Gastrocnemius medialis (tissue), 4 donors: ENCODE results near the gene MLST8.

ENCODE experiments used
- POLR2A ChIP-seq, 2 donors: fragments of 450-650 bp; IDR thresholded peaks; one replicate each; pipeline ENCODE4 v1.6.1; 2017; ENCODE audit warnings: antibody characterized with exemption in 2 of 2, mild to moderate bottlenecking in 2 of 2, moderate library complexity in 2 of 2
- TF ChIP-seq, protein P1 (sequence below), 5 experiments: fragments of 450-650 bp in 3 of 5; fragments of 200-600 bp in 2 of 5; sonication (generic) in 2 of 5; IDR thresholded peaks in 4 of 5; conservative IDR thresholded peaks in 1 of 5; 1 replicate in 4 of 5; 2 replicates in 1 of 5; pipeline ENCODE4 v1.5.1; 2016 to 2019; ENCODE audit warnings: antibody characterized with exemption in 5 of 5, mild to moderate bottlenecking in 3 of 5, moderate library complexity in 3 of 5

DNA sequence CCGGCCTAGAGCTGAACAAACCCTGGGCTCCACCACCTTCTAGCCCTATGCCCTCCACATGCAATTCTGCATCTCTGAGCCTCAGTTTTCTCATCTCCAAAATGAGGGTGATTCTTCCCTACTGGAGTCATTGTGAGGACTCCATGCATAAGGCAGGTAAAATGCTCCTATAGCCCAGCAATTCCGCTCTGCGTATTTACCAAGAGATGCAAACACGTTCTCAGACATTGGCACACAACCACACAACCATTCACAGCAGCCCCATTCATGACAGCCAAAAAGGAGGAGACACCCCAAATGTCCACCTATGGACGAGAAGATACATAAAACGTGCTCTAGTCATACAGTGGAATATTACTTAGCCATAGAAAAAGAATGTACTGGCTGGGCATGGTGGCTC lies 4.9 kb upstream of the MLST8 start:
- TF ChIP-seq, protein P1, sequence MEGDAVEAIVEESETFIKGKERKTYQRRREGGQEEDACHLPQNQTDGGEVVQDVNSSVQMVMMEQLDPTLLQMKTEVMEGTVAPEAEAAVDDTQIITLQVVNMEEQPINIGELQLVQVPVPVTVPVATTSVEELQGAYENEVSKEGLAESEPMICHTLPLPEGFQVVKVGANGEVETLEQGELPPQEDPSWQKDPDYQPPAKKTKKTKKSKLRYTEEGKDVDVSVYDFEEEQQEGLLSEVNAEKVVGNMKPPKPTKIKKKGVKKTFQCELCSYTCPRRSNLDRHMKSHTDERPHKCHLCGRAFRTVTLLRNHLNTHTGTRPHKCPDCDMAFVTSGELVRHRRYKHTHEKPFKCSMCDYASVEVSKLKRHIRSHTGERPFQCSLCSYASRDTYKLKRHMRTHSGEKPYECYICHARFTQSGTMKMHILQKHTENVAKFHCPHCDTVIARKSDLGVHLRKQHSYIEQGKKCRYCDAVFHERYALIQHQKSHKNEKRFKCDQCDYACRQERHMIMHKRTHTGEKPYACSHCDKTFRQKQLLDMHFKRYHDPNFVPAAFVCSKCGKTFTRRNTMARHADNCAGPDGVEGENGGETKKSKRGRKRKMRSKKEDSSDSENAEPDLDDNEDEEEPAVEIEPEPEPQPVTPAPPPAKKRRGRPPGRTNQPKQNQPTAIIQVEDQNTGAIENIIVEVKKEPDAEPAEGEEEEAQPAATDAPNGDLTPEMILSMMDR (IDR thresholded peaks at IDR 0.05 in 4 of 5, conservative IDR thresholded peaks at IDR 0.05 in 1 of 5): no peak
- TF ChIP-seq POLR2A (IDR thresholded peaks at IDR 0.05): no peak
